Effector CD8-positive, alpha-beta T cell (primary cell): ENCODE results near the gene DRAXIN.

ENCODE experiments used
- DNase-seq: peaks from one replicate; lab custom pipeline; 2025; lab: John Stamatoyannopoulos, UW
- total RNA-seq, 4 experiments: gene quantifications; one replicate each; lab custom pipeline; 2026; lab: John Stamatoyannopoulos, UW

The DRAXIN gene, protein sequence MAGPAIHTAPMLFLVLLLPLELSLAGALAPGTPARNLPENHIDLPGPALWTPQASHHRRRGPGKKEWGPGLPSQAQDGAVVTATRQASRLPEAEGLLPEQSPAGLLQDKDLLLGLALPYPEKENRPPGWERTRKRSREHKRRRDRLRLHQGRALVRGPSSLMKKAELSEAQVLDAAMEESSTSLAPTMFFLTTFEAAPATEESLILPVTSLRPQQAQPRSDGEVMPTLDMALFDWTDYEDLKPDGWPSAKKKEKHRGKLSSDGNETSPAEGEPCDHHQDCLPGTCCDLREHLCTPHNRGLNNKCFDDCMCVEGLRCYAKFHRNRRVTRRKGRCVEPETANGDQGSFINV
- 0.71 to 9.3 (median 1.7) reads per million in 4 experiments for total RNA-seq

GRCh38 chr1:11691302-11691914, at the start of gene DRAXIN:
TSS of gene DRAXIN (plus strand) at chr1:11691710. CDS start at chr1:11706259, 14,549 bp downstream.
- no peak for DNase-seq

DNA sequence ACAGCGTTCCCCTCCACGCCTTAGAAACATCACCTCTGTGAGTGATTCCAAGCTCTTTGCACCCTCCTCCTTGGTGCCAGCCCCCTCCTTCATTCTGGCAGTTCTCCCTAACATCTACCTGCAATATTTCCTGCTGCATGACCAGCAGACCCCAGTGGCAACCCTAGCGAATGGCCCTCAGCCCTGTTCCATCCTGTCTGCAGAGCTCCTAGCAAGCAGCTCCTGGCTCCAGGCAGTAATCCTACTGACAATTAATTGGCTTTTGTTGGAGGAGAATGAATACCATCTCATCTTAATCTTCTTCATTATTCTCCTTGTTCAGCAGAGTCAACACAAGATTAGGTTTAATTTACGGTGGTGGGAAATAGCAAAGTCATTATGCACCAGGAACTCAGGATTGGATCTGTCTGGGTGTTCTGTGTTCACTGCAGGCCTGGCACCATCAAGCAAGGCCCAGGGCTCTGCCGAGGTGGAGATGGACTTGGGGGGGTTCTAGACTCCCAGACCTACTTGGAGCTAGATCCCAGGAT, 49.7 kb upstream of the DRAXIN start:
- DNase-seq: no peak

DNA sequence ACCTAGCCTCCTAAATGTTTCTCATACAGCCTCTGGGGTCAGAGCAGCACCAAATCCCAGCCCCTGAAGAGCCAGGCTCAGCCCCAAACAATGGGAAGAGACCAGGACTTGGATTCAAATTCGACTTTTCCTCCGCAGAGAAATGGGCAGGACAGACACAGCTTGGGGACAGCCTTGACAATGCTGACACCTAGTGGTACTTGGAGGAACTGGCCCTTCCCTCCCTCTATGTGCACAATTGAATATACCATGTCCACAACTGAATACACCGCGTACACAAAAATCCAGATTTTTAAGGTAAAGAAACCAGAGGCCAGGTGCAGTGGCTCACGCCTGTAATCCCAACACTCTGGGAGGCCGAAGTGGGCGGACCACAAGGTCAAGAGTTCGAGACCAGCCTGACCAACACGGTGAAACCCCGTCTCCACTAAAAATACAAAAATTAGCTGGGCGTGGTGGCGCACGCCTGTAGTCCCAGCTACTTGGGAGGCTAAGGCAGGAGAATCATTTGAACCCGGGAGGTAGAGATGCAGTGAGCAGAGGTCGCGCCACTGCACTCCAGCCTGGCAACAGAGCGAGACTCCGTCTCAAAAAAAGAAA, 49.0 kb upstream of the DRAXIN start:
- peak; percentile 53 for DNase-seq

DNA sequence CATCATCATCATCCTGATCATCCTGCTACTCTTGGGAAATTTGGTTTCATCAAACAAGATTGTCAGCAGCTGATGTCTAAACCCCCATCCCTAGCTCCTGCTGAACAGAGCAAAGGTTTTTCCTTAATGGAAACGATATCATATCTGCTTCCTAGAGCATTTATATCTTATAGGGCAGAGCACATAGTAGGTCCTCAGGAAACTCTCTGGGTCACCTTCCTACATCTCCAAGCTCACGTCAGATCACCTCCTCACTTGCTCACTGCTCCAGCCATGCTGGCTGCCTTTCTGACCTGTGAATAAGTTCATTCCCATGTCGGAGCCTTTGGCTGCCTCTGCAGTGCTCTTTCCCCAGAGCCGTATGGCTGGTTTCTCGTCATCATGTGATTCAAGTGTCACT, 47.7 kb upstream of the DRAXIN start:
- DNase-seq: no peak

GRCh38 chr1:11645270-11645669, 46.2 kb upstream of the DRAXIN start:
- no peak for DNase-seq

DNA sequence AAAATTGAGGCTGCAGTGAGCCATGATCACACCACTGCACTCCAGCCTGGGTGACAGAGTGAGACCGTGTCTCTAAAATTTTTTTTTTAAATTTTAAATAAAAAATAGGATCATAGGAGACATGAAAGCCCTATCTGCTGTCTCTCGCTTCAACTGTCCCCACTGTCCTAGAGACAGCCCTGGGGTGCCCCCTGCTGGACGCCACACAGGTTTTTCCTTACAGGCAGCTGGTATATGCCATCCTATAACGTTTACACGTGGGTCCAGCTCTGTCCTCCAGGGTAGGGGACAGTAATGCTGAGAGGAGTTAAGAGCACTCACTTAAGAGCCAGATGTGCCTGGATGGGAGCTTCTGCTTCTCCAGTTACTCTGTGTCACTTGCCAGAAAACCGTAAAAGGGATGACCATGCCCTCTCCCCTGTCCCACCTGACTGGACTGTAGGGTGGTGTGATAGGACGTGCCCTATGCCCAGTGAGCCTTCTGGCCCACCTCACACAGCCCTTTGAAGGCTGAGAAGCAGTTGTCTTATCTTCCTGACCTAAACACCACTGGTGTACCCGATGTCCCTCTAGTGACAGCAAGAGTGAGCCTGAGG, 45.7 kb upstream of the DRAXIN start:
- DNase-seq: peak; percentile 66

- DNase-seq: no peak
Measured at GRCh38 chr1:11646317-11646716, 45.2 kb upstream of the DRAXIN start.

DNA sequence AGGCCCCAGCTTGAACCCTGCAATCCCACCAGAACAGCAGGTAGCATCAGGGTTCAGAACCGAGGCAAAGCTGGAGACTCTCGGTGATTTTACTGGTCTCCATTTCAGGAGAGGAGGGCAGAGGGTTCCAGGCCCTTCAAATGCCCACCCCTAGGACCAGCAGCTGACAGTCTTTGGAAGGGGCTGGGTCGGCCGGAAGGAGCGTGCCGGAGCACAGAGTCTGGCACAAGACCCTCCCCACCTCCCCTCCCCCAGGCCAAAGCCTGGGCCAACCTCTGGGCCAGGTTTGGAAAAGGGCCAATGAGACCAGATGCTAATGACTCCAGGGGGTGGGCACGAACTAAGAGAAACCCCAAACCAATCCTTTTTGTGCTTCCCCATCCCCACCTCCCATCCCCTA, 44.2 kb upstream of the DRAXIN start:
- no peak for DNase-seq

DNA sequence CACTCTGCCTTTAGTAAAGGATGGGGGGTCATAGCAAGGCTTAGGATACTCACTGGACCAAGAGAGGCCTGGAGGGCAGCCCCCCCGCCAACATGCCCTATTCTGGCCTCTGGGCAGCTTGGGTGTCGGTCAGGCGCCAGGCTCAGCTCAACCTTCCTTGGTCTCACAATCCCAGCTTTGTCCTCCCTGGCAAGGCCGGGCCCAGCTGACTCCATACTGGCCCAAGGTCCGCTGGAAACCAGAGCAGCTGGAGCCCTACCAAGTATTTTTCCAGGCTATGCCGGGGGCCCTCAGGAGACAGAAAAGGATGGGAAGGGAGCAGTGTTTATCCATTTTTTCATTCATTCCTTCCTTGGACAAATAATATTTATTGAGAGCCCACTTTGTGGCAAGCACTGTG, 43.5 kb upstream of the DRAXIN start:
- no peak for DNase-seq

DNA sequence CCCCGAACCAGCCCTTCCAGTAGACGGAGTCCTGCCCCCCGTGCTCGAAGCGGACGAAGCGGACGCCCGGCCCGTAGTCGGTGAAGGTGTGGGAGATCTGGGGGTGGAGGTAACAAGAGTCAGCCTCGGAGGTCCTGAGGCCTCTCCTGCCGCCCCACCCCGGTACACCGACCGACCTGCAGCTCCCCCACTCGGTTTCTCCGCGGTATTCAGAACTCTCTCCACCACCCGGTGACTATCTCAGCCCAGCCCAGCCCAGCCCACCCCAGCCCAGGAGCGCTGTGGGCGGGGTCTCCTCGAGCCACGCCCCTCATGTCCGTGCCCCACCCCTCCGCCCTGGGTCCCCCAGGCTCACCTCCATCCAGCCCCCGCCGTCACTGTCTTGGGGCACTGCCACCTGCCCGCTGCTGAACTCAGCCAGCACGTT, 42.8 kb upstream of the DRAXIN start:
- peak; percentile 32 for DNase-seq

- no peak for DNase-seq
Measured at GRCh38 chr1:11649237-11649623, 42.3 kb upstream of the DRAXIN start.

GRCh38 chr1:11649624-11650330, 41.7 kb upstream of the DRAXIN start:
- DNase-seq: no peak

- peak; percentile 50 for DNase-seq
Measured at GRCh38 chr1:11650331-11650991, 41.0 kb upstream of the DRAXIN start.

- no peak for DNase-seq
Measured at GRCh38 chr1:11651017-11651416, 40.5 kb upstream of the DRAXIN start.

- DNase-seq: no peak
Measured at GRCh38 chr1:11652203-11652780, 39.2 kb upstream of the DRAXIN start.

- DNase-seq: no peak
Measured at GRCh38 chr1:11653101-11653860, 38.2 kb upstream of the DRAXIN start.

DNA sequence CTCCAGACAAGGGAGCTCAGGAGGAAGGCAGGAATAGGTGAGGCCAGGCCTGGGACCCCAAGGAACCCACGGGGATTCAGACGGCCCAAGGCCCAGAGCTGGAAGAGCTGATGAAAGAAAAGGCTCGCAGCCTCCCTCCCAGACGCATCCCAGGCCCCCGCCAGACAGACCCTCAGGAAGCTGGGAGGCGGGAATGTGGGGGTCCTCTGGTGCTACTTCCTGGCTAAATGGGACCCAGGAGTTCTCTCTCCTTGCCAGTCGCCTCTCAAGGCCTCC, 37.7 kb upstream of the DRAXIN start:
- DNase-seq: no peak

GRCh38 chr1:11654137-11654938, 37.2 kb upstream of the DRAXIN start, which contains the start of the genes FBXO2 and FBXO44:
TSS of gene FBXO2 (minus strand) at chr1:11654429. CDS start at chr1:11654340, 89 bp downstream.
TSS of gene FBXO44 (plus strand) at chr1:11654877. CDS start at chr1:11655836, 959 bp downstream.
- peak; percentile 45 for DNase-seq
